Measurements from ENCODE around the gene PLEKHM3.
"Not testable (repeated sequence)": the region's sequence is repeated elsewhere in the genome, so short reads cannot be mapped to it uniquely, and the experiment has no call there.

PLEKHM3 gene

GRCh38 chr2:208036357-208036756 lies 11.0 kb upstream of the PLEKHM3 start:
- no peak for DNase-seq

DNA sequence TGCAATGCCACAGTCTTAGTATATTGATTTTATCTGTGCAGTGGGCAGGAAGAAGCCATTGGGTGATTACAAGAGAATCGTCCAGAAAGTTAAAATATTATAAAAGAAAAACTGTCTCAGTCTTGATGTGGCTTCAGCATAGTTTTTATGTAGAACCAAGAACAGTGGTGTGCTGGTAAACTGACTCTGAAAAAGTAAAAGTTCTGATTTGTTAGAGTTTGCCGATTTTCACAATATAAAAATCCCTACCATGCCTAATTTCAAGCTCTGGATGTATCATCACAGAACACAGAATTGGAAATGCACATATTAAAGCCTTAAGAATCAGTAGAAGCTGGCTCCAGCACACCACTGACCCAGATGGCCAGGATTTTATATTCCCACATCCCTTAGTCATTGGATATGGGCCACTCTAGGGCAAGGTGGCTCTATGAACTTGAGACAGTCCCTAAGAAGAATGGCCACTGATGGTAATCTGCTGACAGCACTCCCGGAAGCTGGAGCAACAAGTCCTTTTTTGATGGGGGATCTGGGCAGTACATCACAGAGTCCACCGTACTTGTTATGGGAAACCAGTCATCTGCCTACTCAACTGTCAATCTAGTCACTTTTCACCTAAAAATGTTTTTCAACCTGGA lies 9.3 kb upstream of the PLEKHM3 start:
- no peak for DNase-seq

DNA sequence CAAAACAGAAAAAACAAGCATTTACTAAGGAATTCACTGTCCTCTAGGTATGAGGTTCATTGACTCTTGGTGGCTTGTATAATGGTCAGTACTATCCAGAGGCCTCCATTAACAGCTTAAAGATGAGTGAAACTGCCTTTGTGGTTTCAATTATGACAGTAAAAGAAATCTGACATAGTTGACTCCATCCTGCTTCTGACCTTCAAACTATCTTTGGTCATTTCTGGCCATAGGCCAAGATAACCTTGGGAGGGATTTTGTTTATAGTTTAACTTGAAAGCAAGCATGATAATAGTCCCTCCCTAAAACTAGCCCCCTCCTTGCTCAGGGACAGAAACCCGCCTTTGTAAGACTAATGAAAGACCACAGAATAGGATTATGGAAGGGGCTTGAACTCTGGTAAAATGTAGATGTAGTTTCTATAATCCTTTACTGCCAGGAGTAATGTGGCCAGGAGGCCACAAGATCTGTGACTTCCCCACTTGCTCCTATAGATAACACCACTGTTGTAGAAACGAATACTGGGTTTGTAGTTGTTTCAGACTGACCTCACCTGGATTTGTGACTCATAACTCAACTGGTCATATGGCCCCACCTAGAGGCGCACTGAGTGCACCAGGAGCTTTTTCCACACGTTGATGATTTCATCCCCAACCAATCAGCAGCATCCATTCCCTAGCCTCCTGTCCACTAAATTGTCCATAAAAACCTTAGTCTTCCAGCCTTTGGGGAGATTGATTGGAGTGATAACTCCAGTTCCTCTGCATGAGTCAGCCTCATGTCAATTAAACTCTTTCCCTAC lies 8.6 kb upstream of the PLEKHM3 start:
- no peak for DNase-seq

- DNase-seq, result peak; percentile 57
Observed at GRCh38 chr2:208031608-208032019, 6.3 kb upstream of the PLEKHM3 start.

DNA sequence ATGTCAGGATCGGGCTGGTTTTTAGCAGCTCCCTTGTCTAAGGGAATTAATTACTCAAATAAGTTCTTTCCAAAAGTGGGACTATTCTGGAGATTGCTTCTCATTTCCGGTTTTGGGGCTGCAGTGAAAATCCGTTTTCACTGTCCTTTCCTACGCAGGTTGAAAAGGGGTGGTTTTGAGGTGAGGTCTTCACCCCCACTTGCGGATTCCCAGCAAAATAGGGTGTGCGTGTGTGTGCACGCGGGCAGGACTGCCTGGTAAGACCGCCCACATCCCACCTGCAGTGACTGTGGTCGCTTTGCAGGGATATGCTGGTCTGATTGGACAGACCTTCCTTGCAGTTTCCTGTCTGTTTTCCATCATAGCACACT lies 472 bp upstream of the PLEKHM3 start:
- peak; percentile 27 for DNase-seq

GRCh38 chr2:208024091-208024490 lies 1.2 kb downstream of the PLEKHM3 start:
- DNase-seq, result no peak

DNA sequence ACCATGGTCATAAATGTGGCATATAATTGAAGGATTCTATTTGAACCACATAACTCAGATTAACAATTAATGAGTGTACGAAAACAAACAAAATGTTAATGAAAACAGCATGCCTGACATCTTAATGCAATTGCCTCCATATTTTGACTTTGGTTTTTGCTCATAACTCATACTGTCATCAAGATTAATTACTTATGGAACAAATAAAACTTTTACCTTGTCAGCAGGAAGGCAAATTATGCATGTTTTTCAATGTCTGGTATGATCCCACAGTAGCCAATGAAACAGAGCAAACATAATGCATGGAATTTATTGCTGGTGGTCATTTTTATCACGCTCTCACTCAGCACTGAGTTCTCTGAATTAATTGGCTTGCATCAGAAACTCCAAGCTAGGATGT lies 5.1 kb downstream of the PLEKHM3 start:
- no peak for DNase-seq

DNA sequence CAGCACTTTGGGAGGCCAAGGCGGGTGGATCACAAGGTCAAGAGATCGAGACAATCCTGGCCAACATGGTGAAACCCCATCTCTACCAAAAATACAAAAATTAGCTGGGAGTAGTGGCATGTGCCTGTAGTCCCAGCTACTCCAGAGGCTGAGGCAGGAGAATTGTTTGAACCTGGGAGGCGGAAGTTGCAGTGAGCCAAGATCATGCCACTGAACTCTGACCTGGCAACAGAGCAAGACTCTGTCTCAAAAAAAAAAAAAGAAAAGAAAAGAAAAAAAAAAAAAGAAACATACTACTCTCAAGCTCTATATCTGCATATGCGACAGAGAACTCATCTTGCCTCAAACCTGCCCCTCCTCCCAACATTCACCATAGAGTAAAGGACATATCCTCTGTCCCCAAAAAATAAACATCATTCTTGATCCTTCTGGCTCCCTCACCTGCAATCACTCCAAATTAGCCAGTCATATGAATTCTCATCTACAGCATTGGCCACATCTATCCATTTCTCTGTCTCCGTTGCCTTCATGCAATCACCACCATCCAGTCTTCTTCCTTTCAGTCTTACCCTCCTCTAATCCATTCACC lies 7.1 kb downstream of the PLEKHM3 start:
- DNase-seq, result not testable (repeated sequence)

DNA sequence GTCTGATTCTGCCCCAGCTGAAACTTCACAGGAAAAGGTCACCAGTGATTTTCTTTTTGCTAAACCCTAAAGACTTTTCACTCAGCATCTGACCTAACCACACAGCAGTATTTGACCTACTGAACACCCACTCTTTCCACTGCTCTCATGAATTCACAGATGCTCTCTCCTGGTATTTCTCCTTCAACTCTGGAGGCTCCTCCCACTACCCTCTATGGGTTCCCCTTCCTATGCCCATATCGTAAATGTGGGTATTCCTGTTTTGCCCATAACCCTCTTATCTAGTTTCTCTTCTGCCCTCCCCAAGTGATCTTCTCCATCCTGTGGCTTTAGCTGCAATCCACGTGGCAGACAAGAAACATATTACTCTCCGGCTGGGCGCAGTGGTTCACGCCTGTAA lies 7.6 kb downstream of the PLEKHM3 start:
- DNase-seq, result no peak

DNA sequence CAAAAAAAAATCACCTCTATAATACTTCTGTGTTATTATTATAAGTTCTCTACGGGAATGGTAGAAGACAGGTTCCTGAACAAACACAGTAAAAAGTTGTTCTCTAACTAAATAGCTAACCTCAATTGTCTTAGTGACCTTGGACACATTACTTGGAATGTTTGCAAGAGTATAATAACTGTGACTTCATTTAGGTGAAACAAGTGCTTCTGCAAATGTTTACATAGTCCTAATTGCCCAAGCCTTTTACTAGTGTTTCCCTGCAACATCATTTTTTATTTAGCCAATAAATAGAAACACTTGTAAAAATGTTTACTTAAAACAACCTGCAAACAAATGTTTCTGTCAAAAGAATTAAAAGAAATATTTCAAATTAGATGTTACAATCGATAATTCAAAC lies 9.9 kb downstream of the PLEKHM3 start:
- DNase-seq, result no peak

DNA sequence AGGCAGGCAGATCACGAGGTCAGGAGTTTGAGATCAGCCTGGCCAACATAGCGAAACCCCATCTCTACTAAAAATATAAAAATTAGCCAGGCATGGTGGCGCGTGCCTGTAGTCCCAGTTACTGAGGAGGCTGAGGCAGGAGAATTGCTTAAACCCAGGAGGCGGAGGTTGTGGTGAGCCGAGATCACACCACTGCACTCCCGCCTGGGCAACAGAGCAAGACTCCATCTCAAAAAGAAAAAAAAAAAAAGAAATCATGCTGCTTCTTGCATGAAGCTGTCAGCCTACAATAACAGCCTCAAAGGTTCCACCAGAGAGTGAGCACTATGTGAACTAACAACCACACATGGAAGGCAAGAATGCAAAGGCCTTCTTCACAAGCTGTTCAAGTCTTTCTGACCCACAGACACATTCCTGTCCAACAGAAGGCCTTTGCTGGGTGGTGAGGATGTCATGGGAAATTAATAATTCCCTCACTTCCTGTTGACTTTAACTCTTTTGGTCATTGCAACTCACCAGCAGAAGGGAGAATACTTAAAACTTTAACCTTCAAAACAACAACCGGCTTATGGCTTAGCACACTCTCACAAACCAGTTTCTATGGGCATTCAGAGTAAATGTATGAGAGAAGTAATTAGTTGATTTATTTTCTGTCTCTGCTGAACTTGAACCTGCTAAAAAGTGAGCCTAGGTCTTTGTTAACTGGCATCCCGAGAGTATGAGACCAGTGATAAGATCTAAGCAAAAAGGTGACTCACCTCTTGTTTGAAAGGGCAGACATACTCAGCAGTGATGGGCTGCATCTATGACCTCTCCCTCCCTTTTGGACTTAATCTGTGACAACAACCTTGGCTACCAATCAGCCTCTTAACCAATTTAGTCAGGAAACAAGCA lies 11.8 kb downstream of the PLEKHM3 start:
- DNase-seq, result peak; percentile 36

- DNase-seq, result no peak
Observed at GRCh38 chr2:208012449-208012848, 12.9 kb downstream of the PLEKHM3 start.

DNA sequence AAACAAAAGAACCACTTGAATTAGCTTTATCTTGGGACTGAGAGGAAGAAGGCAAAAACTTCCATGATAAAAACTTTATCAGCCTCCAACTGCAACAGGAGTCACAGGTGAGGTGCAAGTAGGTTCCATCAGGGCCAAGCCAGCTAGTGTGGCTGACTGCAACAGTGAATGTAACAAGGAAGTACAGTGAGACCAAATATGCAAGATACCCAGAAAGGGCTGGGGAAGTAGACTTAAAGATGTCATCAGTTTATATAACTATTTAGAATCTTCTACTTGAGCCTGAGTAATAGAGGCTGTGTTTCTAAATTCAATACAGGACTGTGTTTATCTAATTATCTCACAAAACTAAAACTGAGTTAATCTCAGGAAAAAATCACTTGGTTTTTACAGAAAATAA lies 14.8 kb downstream of the PLEKHM3 start:
- DNase-seq, result no peak

- peak; percentile 15 for DNase-seq
Observed at GRCh38 chr2:208006833-208007232, 18.5 kb downstream of the PLEKHM3 start.

DNA sequence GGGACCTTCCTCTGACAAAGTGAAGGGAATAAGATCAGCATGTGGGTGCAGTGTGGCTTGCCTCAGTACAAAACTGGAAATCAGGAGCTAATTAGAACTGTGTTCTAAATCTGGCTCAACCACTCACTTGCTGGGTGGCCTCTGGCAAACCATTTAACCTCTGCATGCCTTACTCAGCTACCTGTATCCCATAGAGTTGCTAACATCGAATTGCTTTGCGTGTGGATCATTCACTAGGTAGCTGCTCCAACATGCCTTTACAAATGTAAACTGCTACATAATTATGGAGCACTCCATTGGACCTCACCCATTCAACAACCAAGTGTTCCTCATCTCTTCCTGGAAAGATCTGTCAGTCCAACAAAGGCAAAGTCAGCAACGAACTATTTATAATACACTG lies 19.0 kb downstream of the PLEKHM3 start:
- DNase-seq, result no peak

- no peak for DNase-seq
Observed at GRCh38 chr2:208001924-208002323, 23.4 kb downstream of the PLEKHM3 start.

- no peak for DNase-seq
Observed at GRCh38 chr2:208000701-208001395, 24.5 kb downstream of the PLEKHM3 start.

DNA sequence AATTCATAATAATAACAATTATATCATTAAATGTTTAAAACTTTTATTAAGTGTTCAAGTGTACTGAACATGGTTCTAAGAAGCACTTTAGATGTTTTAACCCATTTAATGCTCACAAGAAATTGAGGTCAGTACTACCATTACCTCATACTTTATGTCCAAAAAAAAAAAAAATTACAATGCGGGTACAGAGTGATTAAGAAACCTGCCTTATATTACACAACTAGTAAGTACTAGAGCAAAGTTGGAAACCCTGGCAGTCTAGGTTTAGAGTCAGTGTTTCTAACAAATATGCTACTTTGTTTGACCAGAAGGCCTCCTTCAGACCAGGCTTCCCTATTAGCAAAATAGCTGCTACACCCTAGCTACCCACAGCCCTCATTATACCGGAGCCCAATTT lies 28.5 kb downstream of the PLEKHM3 start:
- no peak for DNase-seq

- DNase-seq, result no peak
Observed at GRCh38 chr2:207995887-207996286, 29.4 kb downstream of the PLEKHM3 start.

DNA sequence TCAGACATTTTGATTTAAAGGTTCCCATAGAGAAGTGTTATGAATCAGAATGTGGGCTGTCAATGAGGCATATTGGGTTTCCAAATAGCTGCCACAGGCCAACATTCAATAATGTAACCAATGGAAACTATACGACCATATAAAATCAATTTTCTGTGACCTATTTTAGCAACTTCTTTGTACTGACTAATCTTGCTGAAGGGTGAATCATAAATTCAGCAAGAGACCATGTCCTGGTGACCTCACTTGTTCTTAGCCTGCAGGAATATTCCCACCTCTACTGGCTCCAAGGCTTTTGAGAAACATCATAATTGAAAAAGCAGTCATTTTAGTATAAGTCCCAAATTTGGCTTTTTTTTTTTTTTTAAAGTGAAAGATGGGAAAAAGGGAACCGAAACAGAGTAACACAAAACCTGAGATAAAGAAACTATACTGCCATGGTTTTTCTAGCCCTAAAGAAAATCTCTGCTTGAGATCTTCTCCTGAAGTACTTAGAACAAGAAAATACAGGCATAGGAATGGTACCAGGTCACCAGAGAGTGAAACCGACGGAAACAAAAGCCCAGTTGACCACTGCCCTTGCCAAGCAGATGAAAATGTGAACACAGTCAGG lies 32.1 kb downstream of the PLEKHM3 start:
- peak; percentile 41 for DNase-seq

- DNase-seq, result no peak
Observed at GRCh38 chr2:207991944-207992343, 33.4 kb downstream of the PLEKHM3 start.

DNA sequence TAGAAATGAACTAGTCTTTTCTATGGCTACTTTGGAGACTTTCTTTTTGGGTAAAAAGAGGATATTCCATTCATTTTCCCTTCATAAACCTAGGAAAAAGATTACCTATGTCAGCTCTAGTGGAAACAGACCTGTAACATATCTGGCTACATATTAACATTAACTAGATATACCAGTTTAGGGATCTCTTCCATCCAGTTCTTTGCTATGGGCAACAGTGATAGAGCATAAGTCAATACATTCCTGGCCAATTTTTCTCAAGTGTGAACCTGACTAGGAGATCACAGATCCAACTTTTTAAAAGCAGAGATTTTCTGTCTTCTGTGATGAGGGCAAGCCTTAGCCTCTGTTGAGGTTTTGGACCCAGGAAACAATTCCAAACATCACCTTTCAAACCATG lies 34.5 kb downstream of the PLEKHM3 start:
- no peak for DNase-seq
